Smooth muscle cell (in vitro differentiated cells): ENCODE measurements around the gene DNAJC13. TPM values are rescaled to one million over a fixed set of nuclear protein-coding genes. Genes with fewer than 3 reads are reported as not detected.

Source experiments
- DNase-seq: peaks from one replicate; lab custom pipeline; 2025; ENCODE audit not compliant: unreplicated experiment; lab: John Stamatoyannopoulos, UW
- H2AFZ ChIP-seq: fragments of 200-600 bp; sonication (generic); 2 replicates; pipeline ENCODE4 v1.6.0; 2016; ENCODE audit warnings: antibody characterized with exemption, low read depth, mild to moderate bottlenecking
- H3F3A ChIP-seq: fragments of 200-600 bp; sonication (generic); 2 replicates; pipeline ENCODE4 v1.6.0; 2017; ENCODE audit warnings: antibody characterized with exemption, low read depth
- H3K27ac ChIP-seq: fragments of 200-600 bp; sonication (generic); 2 replicates; pipeline ENCODE4 v1.5.1; 2016; ENCODE audit warnings: low read depth, mild to moderate bottlenecking
- H3K27me3 ChIP-seq: fragments of 200-600 bp; sonication (generic); 2 replicates; pipeline ENCODE4 v1.6.1; 2016; ENCODE audit warnings: low read depth, mild to moderate bottlenecking
- H3K36me3 ChIP-seq: fragments of 200-600 bp; sonication (generic); 2 replicates; pipeline ENCODE4 v1.5.1; 2016; ENCODE audit warnings: low read depth
- H3K4me1 ChIP-seq: fragments of 200-600 bp; sonication (generic); 2 replicates; pipeline ENCODE4 v1.5.1; 2016; ENCODE audit warnings: low read depth
- H3K4me2 ChIP-seq: fragments of 200-600 bp; sonication (generic); 2 replicates; pipeline ENCODE4 v1.6.0; 2016; ENCODE audit warnings: mild to moderate bottlenecking
- H3K4me3 ChIP-seq: fragments of 200-600 bp; sonication (generic); 2 replicates; pipeline ENCODE4 v1.5.1; 2016; ENCODE audit warnings: mild to moderate bottlenecking
- H3K79me2 ChIP-seq: fragments of 200-600 bp; sonication (generic); 2 replicates; pipeline ENCODE4 v1.6.0; 2016; ENCODE audit warnings: low read depth, mild to moderate bottlenecking
- H3K9ac ChIP-seq: fragments of 200-600 bp; sonication (generic); 2 replicates; pipeline ENCODE4 v1.6.0; 2016; ENCODE audit warnings: low read depth
- H3K9me3 ChIP-seq: fragments of 200-600 bp; sonication (generic); replicated peaks from 2 replicates; pipeline ENCODE4 v1.5.1; 2016; ENCODE audit warnings: low read depth
- H4K20me1 ChIP-seq: fragments of 200-600 bp; sonication (generic); 2 replicates; pipeline ENCODE4 v1.6.0; 2016; ENCODE audit warnings: low read depth
- CTCF ChIP-seq: fragments of 200-600 bp; sonication (generic); IDR thresholded peaks from 2 replicates; pipeline ENCODE4 v1.5.1; 2017; ENCODE audit warnings: borderline replicate concordance, mild to moderate bottlenecking, antibody characterized with exemption; ENCODE audit not compliant: insufficient read depth, poor library complexity, severe bottlenecking
- WGBS: methylation state at CpG from one replicate; pipeline ENCODE4 v1.1.7; 2016; ENCODE audit warnings: low lambda C conversion rate; 5-methylcytosine and 5-hydroxymethylcytosine counted together
- polyA plus RNA-seq: library from polyadenylated mRNA; unstranded; fragments of >200 nt; fragmentation: Nextera tagmentation; extraction: Ambion mirVana; gene quantifications from 2 replicates; pipeline ENCODE4 v1.2.1, GENCODE V29; 2016
- total RNA-seq: library from RNA; depleted of rRNA; stranded (reverse); fragments of >200 nt; gene quantifications from 2 replicates; pipeline ENCODE4 v1.2.3, GENCODE V29; 2014

The DNAJC13 gene
- total and polyA plus RNA-seq, 2 experiments from 2014 or later = 11.1 to 47.9 TPM

GRCh38 chr3:132550579-132551305 lies 133.4 kb downstream of the DNAJC13 start:
- Histone ChIP-seq H4K20me1 (no peaks in the 10 kb centered on the region), H2AFZ (no peak overlapping the region), H3K4me1 (peaks cover 3% of the 10 kb centered on the region), H3K9ac (no peak overlapping the region), H3K79me2 (no peaks in the 10 kb centered on the region), H3K36me3 (no peaks in the 10 kb centered on the region), H3K27me3 (no peaks in the 10 kb centered on the region), H3K9me3 (no peaks in the 10 kb centered on the region), H3F3A (no peaks in the 10 kb centered on the region), H3K4me2 (peak overlapping the region; percentile 43), H3K4me3 (no peak overlapping the region), H3K27ac (peak overlapping the region; percentile 40)
- no peak for TF ChIP-seq CTCF
- no peak for DNase-seq
- WGBS = 68% methylated on average over 3 of the region's 3 CpGs

GRCh38 chr3:132553826-132554225 lies 136.5 kb downstream of the DNAJC13 start:
- no peak for TF ChIP-seq CTCF
- Histone ChIP-seq H3F3A (no peaks in the 10 kb centered on the region), H2AFZ (no peak overlapping the region), H3K4me2 (no peak overlapping the region), H3K27ac (no peak overlapping the region), H4K20me1 (no peaks in the 10 kb centered on the region), H3K4me3 (no peak overlapping the region), H3K9me3 (no peaks in the 10 kb centered on the region), H3K27me3 (no peaks in the 10 kb centered on the region), H3K9ac (no peak overlapping the region), H3K79me2 (no peaks in the 10 kb centered on the region), H3K4me1 (peaks cover 3% of the 10 kb centered on the region), H3K36me3 (no peaks in the 10 kb centered on the region)
- 94% methylated on average over 6 of the region's 6 CpGs for WGBS
- no peak for DNase-seq

- H3F3A ChIP-seq = no peaks in the 10 kb centered on the region
- no peak overlapping the region for H3K9ac ChIP-seq
- H4K20me1 ChIP-seq = no peaks in the 10 kb centered on the region
- no peak for DNase-seq
- no peak for TF ChIP-seq CTCF
- H3K4me1 ChIP-seq = peaks cover 3% of the 10 kb centered on the region
- H3K36me3 ChIP-seq = no peaks in the 10 kb centered on the region
- no peaks in the 10 kb centered on the region for H3K79me2 ChIP-seq
- H2AFZ ChIP-seq = no peak overlapping the region
- 92% methylated on average over 8 of the region's 8 CpGs for WGBS
- no peaks in the 10 kb centered on the region for H3K27me3 ChIP-seq
- H3K4me2 ChIP-seq = no peak overlapping the region
- no peak overlapping the region for H3K27ac ChIP-seq
- H3K9me3 ChIP-seq = no peaks in the 10 kb centered on the region
- no peak overlapping the region for H3K4me3 ChIP-seq
Measured at GRCh38 chr3:132554437-132554836, 137.1 kb downstream of the DNAJC13 start.
